ENCODE results near the gene RAI14. TPM values are rescaled to one million over a fixed set of nuclear protein-coding genes. Genes with fewer than 3 reads are reported as not detected.

Gene RAI14
- total and polyA plus RNA-seq, 11 donors = 1.7 to 34.3 (median 10.7) TPM

DNA sequence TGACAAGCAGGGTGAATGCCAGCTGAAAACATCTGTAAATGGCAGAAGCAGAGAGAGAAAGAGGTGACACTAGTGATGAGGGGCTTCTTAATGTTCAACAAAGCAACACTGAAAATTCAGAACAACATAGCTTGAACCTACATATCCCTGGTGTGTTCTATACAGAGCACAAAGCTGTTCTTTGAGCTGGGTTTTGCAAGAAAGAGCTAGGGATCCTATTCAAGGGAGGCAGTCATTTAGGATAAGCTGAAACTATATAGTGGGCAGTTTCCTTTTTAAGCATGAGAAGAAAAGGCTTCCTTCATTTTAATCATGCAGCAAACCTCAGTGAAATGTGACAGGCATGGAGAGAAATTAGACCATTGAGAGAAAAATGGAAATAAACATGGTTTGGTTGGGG, 45.6 kb upstream of the RAI14 start:
- no peaks in the 10 kb centered on the region for H3K27me3 ChIP-seq
- no peak overlapping the region for H3K27ac ChIP-seq
- no peaks in the 10 kb centered on the region for H3K36me3 ChIP-seq
- H3K4me1 ChIP-seq = peaks cover 0 to 19% (median 5%) of the 10 kb centered on the region in 12 donors
- H3K9me3 ChIP-seq = no peaks in the 10 kb centered on the region
- ATAC-seq (no peak), DNase-seq (no peak)
- no peak for TF ChIP-seq POLR2A (IDR thresholded peaks at IDR 0.05)
- TF ChIP-seq, protein P1, sequence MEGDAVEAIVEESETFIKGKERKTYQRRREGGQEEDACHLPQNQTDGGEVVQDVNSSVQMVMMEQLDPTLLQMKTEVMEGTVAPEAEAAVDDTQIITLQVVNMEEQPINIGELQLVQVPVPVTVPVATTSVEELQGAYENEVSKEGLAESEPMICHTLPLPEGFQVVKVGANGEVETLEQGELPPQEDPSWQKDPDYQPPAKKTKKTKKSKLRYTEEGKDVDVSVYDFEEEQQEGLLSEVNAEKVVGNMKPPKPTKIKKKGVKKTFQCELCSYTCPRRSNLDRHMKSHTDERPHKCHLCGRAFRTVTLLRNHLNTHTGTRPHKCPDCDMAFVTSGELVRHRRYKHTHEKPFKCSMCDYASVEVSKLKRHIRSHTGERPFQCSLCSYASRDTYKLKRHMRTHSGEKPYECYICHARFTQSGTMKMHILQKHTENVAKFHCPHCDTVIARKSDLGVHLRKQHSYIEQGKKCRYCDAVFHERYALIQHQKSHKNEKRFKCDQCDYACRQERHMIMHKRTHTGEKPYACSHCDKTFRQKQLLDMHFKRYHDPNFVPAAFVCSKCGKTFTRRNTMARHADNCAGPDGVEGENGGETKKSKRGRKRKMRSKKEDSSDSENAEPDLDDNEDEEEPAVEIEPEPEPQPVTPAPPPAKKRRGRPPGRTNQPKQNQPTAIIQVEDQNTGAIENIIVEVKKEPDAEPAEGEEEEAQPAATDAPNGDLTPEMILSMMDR (IDR thresholded peaks at IDR 0.05) = no peak
- intact Hi-C loops (cut with DNase I) = no loop called here
- no peak overlapping the region for H3K4me3 ChIP-seq

DNA sequence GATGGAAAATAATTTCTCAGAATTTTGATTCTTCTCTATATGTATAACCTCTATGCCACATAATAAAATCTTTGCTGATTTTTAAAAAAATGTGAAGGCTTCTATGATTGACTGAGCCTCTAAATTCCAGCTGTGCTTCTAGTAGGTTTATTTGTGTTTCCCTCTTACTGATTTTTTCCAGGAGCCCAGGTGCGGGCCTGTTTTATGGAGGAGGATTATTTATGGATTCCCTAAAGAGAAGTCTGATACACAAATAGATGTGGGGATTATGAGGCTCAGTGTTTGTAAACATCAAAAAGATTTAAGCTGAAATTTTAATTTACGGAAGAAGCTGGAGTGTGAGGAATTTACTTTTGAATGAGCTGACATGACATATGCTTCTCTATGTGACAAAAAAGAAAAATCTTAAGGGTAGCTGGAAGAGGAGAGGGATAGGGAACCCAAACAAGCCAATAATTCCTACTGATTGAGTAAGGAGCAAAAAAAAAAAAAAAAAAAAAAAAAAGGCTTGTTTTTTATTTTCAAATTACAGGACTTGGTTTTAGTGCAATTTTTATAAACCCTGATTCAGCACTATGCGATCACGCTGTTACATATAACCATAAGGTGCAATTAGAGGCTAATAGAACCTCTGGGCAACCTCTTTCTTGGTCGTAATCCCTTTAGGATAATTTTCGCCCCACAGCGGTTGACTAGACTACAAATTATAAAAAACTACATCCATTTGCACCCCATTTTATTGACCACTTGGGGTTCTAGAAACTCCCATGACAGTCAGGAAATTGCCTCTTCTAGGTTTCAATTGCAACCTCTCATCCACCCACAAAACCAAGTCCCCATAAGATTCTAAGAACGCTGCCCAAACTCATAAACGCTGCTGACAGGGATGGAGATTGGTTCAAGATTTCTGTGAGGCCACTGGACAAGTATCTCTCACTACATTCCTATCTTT, 44.4 kb upstream of the RAI14 start:
- H3K9me3 ChIP-seq = no peaks in the 10 kb centered on the region
- WGBS, 4 donors = 95 to 98% (median 97%) methylated on average over 9 of the region's 9 CpGs
- no peak for DNase-seq
- H3K27me3 ChIP-seq = no peaks in the 10 kb centered on the region
- no peak overlapping the region for H3K27ac ChIP-seq
- H3K4me1 ChIP-seq = peaks cover 0 to 19% (median 5%) of the 10 kb centered on the region in 12 donors
- no peak for ATAC-seq
- TF ChIP-seq, protein P1 (IDR thresholded peaks at IDR 0.05) = no peak
- no peak for TF ChIP-seq POLR2A (IDR thresholded peaks at IDR 0.05)
- H3K4me3 ChIP-seq = no peak overlapping the region
- H3K36me3 ChIP-seq = no peaks in the 10 kb centered on the region
- intact Hi-C loops (cut with DNase I) = no loop called here

DNA sequence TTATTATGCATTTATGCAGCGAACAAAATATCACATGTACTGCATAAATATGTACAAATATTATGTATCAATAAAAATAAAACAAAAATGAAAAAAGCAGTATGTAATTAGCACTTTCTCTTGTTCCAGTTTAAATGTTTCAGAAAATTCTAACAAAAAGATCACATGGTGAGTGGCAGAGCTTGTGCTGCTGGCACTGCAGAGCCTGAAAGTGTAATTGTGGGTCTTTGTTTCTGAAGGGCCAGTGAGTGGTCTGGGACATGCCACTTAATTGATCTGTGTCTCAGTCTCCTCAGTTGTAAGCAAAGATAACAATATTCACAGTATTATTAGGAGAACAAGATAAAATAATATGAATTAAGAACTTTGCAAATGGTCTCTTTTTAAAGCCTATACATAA, 39.5 kb upstream of the RAI14 start:
- no peak overlapping the region for H3K4me3 ChIP-seq
- no peak for TF ChIP-seq POLR2A (IDR thresholded peaks at IDR 0.05)
- TF ChIP-seq, protein P1 (IDR thresholded peaks at IDR 0.05) = no peak
- intact Hi-C loops (cut with DNase I) = no loop called here
- H3K4me1 ChIP-seq = no peaks in the 10 kb centered on the region
- ATAC-seq = no peak
- no peak for DNase-seq
- no peaks in the 10 kb centered on the region for H3K36me3 ChIP-seq
- H3K27me3 ChIP-seq = no peaks in the 10 kb centered on the region
- 96 to 98% (median 97%) methylated on average over 1 of the region's 1 CpG for WGBS, 4 donors
- H3K9me3 ChIP-seq = no peaks in the 10 kb centered on the region
- H3K27ac ChIP-seq = no peak overlapping the region

DNA sequence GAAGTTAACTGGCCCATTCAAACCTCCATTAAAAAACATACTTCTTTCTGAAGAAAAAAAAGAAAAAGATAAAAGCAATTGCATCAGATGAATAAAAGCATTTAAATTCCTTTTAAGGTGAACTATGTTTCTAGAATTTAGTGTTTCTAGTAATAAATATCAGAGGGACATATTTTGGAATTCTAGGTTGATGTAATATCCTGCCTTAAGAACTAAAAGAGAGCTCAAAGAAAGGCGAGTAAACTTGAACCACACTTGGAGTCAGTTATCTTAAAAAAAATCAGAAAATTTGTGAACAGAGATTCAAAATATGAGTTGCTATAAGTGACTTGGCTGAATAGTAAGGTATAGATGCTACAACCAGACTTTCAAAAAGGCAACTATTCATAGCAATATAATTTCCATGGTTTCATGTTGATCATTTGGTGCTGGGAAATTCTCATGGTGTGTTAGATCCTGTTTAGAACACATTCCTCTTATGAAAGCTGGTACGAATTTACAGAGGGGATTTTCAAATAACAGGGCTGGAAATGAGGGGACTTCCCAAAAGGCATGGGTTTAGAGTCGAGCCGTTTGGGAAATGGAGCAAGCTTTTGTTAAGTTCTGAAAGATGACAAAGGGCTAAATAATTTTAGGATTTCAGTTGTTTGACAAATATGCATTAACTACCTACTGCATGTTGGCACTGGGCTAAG, 37.6 kb upstream of the RAI14 start:
- Histone ChIP-seq H3K36me3 (no peaks in the 10 kb centered on the region), H3K27ac (no peak overlapping the region), H3K4me3 (no peak overlapping the region), H3K27me3 (no peaks in the 10 kb centered on the region), H3K9me3 (no peaks in the 10 kb centered on the region), H3K4me1 (peaks cover 0 to 11% (median 0%) of the 10 kb centered on the region in 12 donors)
- intact Hi-C loops (cut with DNase I) = no loop called here
- DNase-seq (no peak), ATAC-seq (no peak)
- TF ChIP-seq, protein P1 (IDR thresholded peaks at IDR 0.05) = no peak
- TF ChIP-seq POLR2A (IDR thresholded peaks at IDR 0.05) = no peak
- 71 to 81% (median 75%) methylated on average over 4 of the region's 4 CpGs for WGBS, 4 donors

Measured in heart left ventricle (tissue), 16 donors.